GM12891 (cell line): ENCODE measurements around the gene ATP8A2.

Source experiments
- PAX5 ChIP-seq: IDR thresholded peaks from 2 replicates; pipeline ENCODE4 v1.6.1; 2011; ENCODE audit warnings: low read length, moderate library complexity, mild to moderate bottlenecking; ENCODE audit not compliant: insufficient read depth, severe bottlenecking
- POLR2A ChIP-seq: IDR thresholded peaks from 2 replicates; pipeline ENCODE4 v1.6.1; 2011; ENCODE audit warnings: low read depth, low read length, control low read depth
- POLR2AphosphoS5 ChIP-seq: IDR thresholded peaks from 2 replicates; pipeline ENCODE4 v1.6.1; 2011; ENCODE audit warnings: low read depth, low read length, control low read depth
- POU2F2 ChIP-seq: IDR thresholded peaks from 2 replicates; pipeline ENCODE4 v1.6.1; 2011; ENCODE audit warnings: low read depth, mild to moderate bottlenecking, control low read depth, low read length, moderate library complexity
- SPI1 ChIP-seq: IDR thresholded peaks from 2 replicates; pipeline ENCODE4 v1.6.1; 2011; ENCODE audit warnings: low read depth, low read length, control low read depth
- TAF1 ChIP-seq: IDR thresholded peaks from 2 replicates; pipeline ENCODE4 v1.6.1; 2011; ENCODE audit warnings: low read depth, low read length, control low read depth

GRCh38 chr13:25699056-25699455 is 327.3 kb downstream of the ATP8A2 start:
- TF ChIP-seq TAF1 (no peak), POLR2A (no peak), SPI1 (no peak), POLR2AphosphoS5 (no peak), PAX5 (no peak), POU2F2 (no peak)
